Stimulated activated CD4-positive, alpha-beta T cell treated with anti-CD3 and anti-CD28 coated beads, TNF-alpha, amount 100 ng/mL, for 1 hour (primary cell): ENCODE results near the gene OPCML.

ENCODE experiments used
- DNase-seq, 3 donors: peaks; one replicate each; pipeline ENCODE4 v3.0.0-alpha.2; 2020; ENCODE audit warnings: low read depth in 3 of 3, low spot score in 1 of 3

OPCML gene

GRCh38 chr11:132644520-132645239 is 887.6 kb downstream of the OPCML start:
- no peak for DNase-seq

- no peak for DNase-seq
Observed at GRCh38 chr11:132643239-132643638, 889.1 kb downstream of the OPCML start.

GRCh38 chr11:132640952-132641351 is 891.3 kb downstream of the OPCML start:
- no peak for DNase-seq

GRCh38 chr11:132639986-132640385 is 892.3 kb downstream of the OPCML start:
- DNase-seq = no peak

- no peak for DNase-seq
Observed at GRCh38 chr11:132639403-132639802, 892.9 kb downstream of the OPCML start.

GRCh38 chr11:132638423-132638822 is 893.9 kb downstream of the OPCML start:
- DNase-seq = no peak

- no peak for DNase-seq
Observed at GRCh38 chr11:132636523-132636922, 895.8 kb downstream of the OPCML start.

GRCh38 chr11:132632641-132633124 is 899.6 kb downstream of the OPCML start:
- DNase-seq = no peak

GRCh38 chr11:132631989-132632388 is 900.3 kb downstream of the OPCML start:
- no peak for DNase-seq

GRCh38 chr11:132627981-132628380 is 904.3 kb downstream of the OPCML start:
- no peak for DNase-seq

GRCh38 chr11:132626446-132626845 is 905.9 kb downstream of the OPCML start:
- no peak for DNase-seq

GRCh38 chr11:132623511-132623910 is 908.8 kb downstream of the OPCML start:
- DNase-seq = no peak

GRCh38 chr11:132621976-132622580 is 910.2 kb downstream of the OPCML start:
- no peak for DNase-seq

GRCh38 chr11:132620423-132620822 is 911.9 kb downstream of the OPCML start:
- DNase-seq = no peak

- no peak for DNase-seq
Observed at GRCh38 chr11:132610791-132611190, 921.5 kb downstream of the OPCML start.

- DNase-seq = no peak
Observed at GRCh38 chr11:132610216-132610615, 922.1 kb downstream of the OPCML start.

GRCh38 chr11:132607575-132607974 is 924.7 kb downstream of the OPCML start:
- DNase-seq = no peak

GRCh38 chr11:132605825-132606570 is 926.3 kb downstream of the OPCML start:
- no peak for DNase-seq

GRCh38 chr11:132604431-132604830 is 927.9 kb downstream of the OPCML start:
- no peak for DNase-seq

GRCh38 chr11:132601875-132602274 is 930.4 kb downstream of the OPCML start:
- DNase-seq = no peak

GRCh38 chr11:132595711-132596134 is 936.6 kb downstream of the OPCML start:
- no peak for DNase-seq

- DNase-seq = no peak
Observed at GRCh38 chr11:132595246-132595645, 937.1 kb downstream of the OPCML start.
